DND-41 (cell line): ENCODE results near the gene ABCA2.

ENCODE experiments used
- CTCF ChIP-seq: IDR thresholded peaks from 2 replicates; pipeline ENCODE4 v1.5.1; 2012; ENCODE audit warnings: borderline replicate concordance, low read length, moderate library complexity, mild to moderate bottlenecking; ENCODE audit not compliant: poor library complexity, severe bottlenecking; ENCODE audit errors: extremely low read depth
- EZH2 ChIP-seq: IDR thresholded peaks from 3 replicates; pipeline ENCODE4 v1.6.1; 2012; ENCODE audit warnings: borderline replicate concordance, low read depth, mild to moderate bottlenecking, moderate library complexity, low read length, inconsistent platforms; ENCODE audit not compliant: severe bottlenecking

- TF ChIP-seq CTCF (no peak), EZH2 (no peak)
Observed at GRCh38 chr9:136983656-136984314, 44.3 kb downstream of the ABCA2 start.
